Bronchial epithelial cell (primary cell): Measurements from ENCODE around the gene MCF2. TPM values are rescaled to one million over a fixed set of nuclear protein-coding genes. Genes with fewer than 3 reads are reported as not detected.

Experiments used
- DNase-seq: peaks from one replicate; pipeline ENCODE4 v3.0.0-alpha.2; 2010; ENCODE audit warnings: low read depth
- FAIRE-seq: peaks from 2 replicates; lab custom pipeline; 2011; peaks lifted over from hg19 to GRCh38; lab: Jason Lieb, UNC
- H3K27me3 ChIP-seq: 2 replicates; pipeline ENCODE4 v1.5.1; 2011; ENCODE audit warnings: low read length; ENCODE audit not compliant: control insufficient read depth, insufficient read depth
- H3K36me3 ChIP-seq: 2 replicates; pipeline ENCODE4 v1.5.1; 2011; ENCODE audit warnings: low read length; ENCODE audit not compliant: control insufficient read depth, insufficient read depth
- H3K4me3 ChIP-seq: 2 replicates; pipeline ENCODE4 v1.5.1; 2011; ENCODE audit warnings: mild to moderate bottlenecking, low read depth, low read length, control low read depth
- CTCF ChIP-seq: IDR thresholded peaks from 2 replicates; pipeline ENCODE4 v1.5.1; 2011; ENCODE audit warnings: mild to moderate bottlenecking, moderate library complexity, low read length, control low read depth, inconsistent platforms; ENCODE audit not compliant: insufficient read depth, severe bottlenecking
- total RNA-seq: library from RNA; depleted of rRNA; stranded (reverse); fragments of >200 nt; gene quantifications from 2 replicates; pipeline ENCODE4 v1.2.1, GENCODE V29; 2014

Gene MCF2
- total RNA-seq, 1 donor from 2014 or later: under 0.01 TPM

- Histone ChIP-seq H3K27me3 (no peaks in the 10 kb centered on the region), H3K4me3 (no peak overlapping the region), H3K36me3 (no peaks in the 10 kb centered on the region)
- no peak for FAIRE-seq
- peak; percentile 46 for TF ChIP-seq CTCF
- peak; percentile 54 for DNase-seq
These were observed 148.5 kb downstream of the MCF2 start for GRCh38 chrX:139559383-139560042.

GRCh38 chrX:139554991-139555675 lies 152.8 kb downstream of the MCF2 start:
- no peak overlapping the region for H3K4me3 ChIP-seq
- no peaks in the 10 kb centered on the region for H3K27me3 ChIP-seq
- no peaks in the 10 kb centered on the region for H3K36me3 ChIP-seq
- DNase-seq (no peak), FAIRE-seq (no peak)
- no peak for TF ChIP-seq CTCF

- no peaks in the 10 kb centered on the region for H3K36me3 ChIP-seq
- DNase-seq (no peak), FAIRE-seq (no peak)
- H3K4me3 ChIP-seq: no peak overlapping the region
- H3K27me3 ChIP-seq: no peaks in the 10 kb centered on the region
- TF ChIP-seq CTCF: no peak
These were observed 153.6 kb downstream of the MCF2 start for GRCh38 chrX:139554376-139554775.

- DNase-seq (no peak), FAIRE-seq (no peak)
- Histone ChIP-seq H3K4me3 (no peak overlapping the region), H3K27me3 (no peaks in the 10 kb centered on the region), H3K36me3 (no peaks in the 10 kb centered on the region)
- TF ChIP-seq CTCF: no peak
These were observed 163.4 kb downstream of the MCF2 start for GRCh38 chrX:139544591-139544990.

- H3K4me3 ChIP-seq: no peak overlapping the region
- DNase-seq: no peak
- no peak for FAIRE-seq
- no peaks in the 10 kb centered on the region for H3K27me3 ChIP-seq
- no peaks in the 10 kb centered on the region for H3K36me3 ChIP-seq
- TF ChIP-seq CTCF: no peak
These were observed 164.0 kb downstream of the MCF2 start for GRCh38 chrX:139543920-139544319.

- H3K27me3 ChIP-seq: no peaks in the 10 kb centered on the region
- H3K4me3 ChIP-seq: no peak overlapping the region
- no peak for DNase-seq
- no peak for FAIRE-seq
- no peaks in the 10 kb centered on the region for H3K36me3 ChIP-seq
- no peak for TF ChIP-seq CTCF
These were observed 165.3 kb downstream of the MCF2 start for GRCh38 chrX:139542652-139543051.
